Chondrocyte (in vitro differentiated cells): ENCODE measurements around the gene RELA. TPM values are rescaled to one million over a fixed set of nuclear protein-coding genes. Genes with fewer than 3 reads are reported as not detected.
A peak's percentile ranks its signal among the peaks of the same experiment; 100 is the strongest.
"Not testable (repeated sequence)": the region's sequence is repeated elsewhere in the genome, so short reads cannot be mapped to it uniquely, and the experiment has no call there.

Source experiments
- DNase-seq: peaks from one replicate; pipeline ENCODE4 v3.0.0; 2021; ENCODE audit warnings: mixed read lengths, low spot score
- H3K27ac Mint-ChIP-seq: one replicate; pipeline ENCODE4 v1.8.0; 2021; ENCODE audit warnings: mild to moderate bottlenecking, moderate library complexity, mixed read lengths; ENCODE audit not compliant: unreplicated experiment
- H3K27me3 Mint-ChIP-seq: 2 replicates; pipeline ENCODE4 v1.8.0; 2021; ENCODE audit warnings: low read depth, mixed read lengths
- H3K36me3 Mint-ChIP-seq: 2 replicates; pipeline ENCODE4 v1.8.0; 2021; ENCODE audit warnings: low read depth, mixed read lengths
- H3K4me1 Mint-ChIP-seq: 2 replicates; pipeline ENCODE4 v1.8.0; 2021; ENCODE audit warnings: low read depth, mild to moderate bottlenecking, mixed read lengths
- H3K4me3 Mint-ChIP-seq: one replicate; pipeline ENCODE4 v1.8.0; 2021; ENCODE audit warnings: mild to moderate bottlenecking, moderate library complexity, mixed read lengths; ENCODE audit not compliant: unreplicated experiment
- H3K9me3 Mint-ChIP-seq: 2 replicates; pipeline ENCODE4 v1.8.0; 2021; ENCODE audit warnings: low read depth, mixed read lengths
- CTCF ChIP-seq: fragments of 200-600 bp; sonication (generic); IDR thresholded peaks from 2 replicates; pipeline ENCODE4 v1.5.0; 2021; ENCODE audit warnings: antibody characterized with exemption, mild to moderate bottlenecking, moderate library complexity
- long read RNA-seq: library from polyadenylated mRNA; stranded (forward); transcript quantifications from one replicate; pipeline ENCODE4 v2.0.0, GENCODE V29; 2021
- total RNA-seq: library from RNA; stranded (reverse); gene quantifications from 3 replicates; pipeline ENCODE4 v1.2.1, GENCODE V29; 2021

RELA gene
- 65.3 to 73.6 TPM (median 72.7 TPM) in 3 replicates for total RNA-seq
- long read RNA-seq, transcript RELA-202 (11 exons, 2,700 nt) = major isoform, 63 of 94 reads
- long read RNA-seq, partial matches to known transcripts = 16 of 94 reads
- long read RNA-seq, other reads (novel, unspliced or antisense) = 12 of 94 reads

GRCh38 chr11:65662799-65663638, at the start of gene RELA:
RELA (minus strand) TSS chr11:65662916; CDS start chr11:65662832, 84 bp downstream.
- peak within 1 kb of the TSS; percentile 82 for H3K4me3 Mint-ChIP-seq
- DNase-seq = peak; percentile 97

GRCh38 chr11:65711785-65712632, 49.3 kb upstream of the RELA start, which contains the start of gene KAT5:
KAT5 (plus strand) TSS chr11:65712252; CDS start chr11:65712268, 16 bp downstream.
- Mint-ChIP-seq H3K27ac (peak within 1 kb of the TSS; percentile 100), H3K4me3 (peak within 1 kb of the TSS; percentile 94), H3K4me1 (peaks cover 30% of the 10 kb centered on the region), H3K9me3 (no peaks in the 10 kb centered on the region), H3K27me3 (no peaks in the 10 kb centered on the region), H3K36me3 (peaks cover 23% of the 10 kb centered on the region)
- peak; percentile 99 for DNase-seq
- TF ChIP-seq CTCF = peak; percentile 93

More at GRCh38 chr11:65662799-65663638, at the start of gene RELA:
- H3K27me3 Mint-ChIP-seq = no peaks in the 10 kb centered on the region
- H3K9me3 Mint-ChIP-seq = no peaks in the 10 kb centered on the region
- peaks cover 18% of the 10 kb centered on the region for H3K36me3 Mint-ChIP-seq
- H3K27ac Mint-ChIP-seq = peak within 1 kb of the TSS; percentile 97
- peaks cover 17% of the 10 kb centered on the region for H3K4me1 Mint-ChIP-seq
- TF ChIP-seq CTCF = no peak

- H3K36me3 Mint-ChIP-seq = peaks cover 15% of the 10 kb centered on the region
- peaks cover 30% of the 10 kb centered on the region for H3K4me1 Mint-ChIP-seq
- H3K9me3 Mint-ChIP-seq = no peaks in the 10 kb centered on the region
- H3K27ac Mint-ChIP-seq = no peak overlapping the region
- no peaks in the 10 kb centered on the region for H3K27me3 Mint-ChIP-seq
- no peak for DNase-seq
- H3K4me3 Mint-ChIP-seq = no peak overlapping the region
- no peak for TF ChIP-seq CTCF
Observed at GRCh38 chr11:65710421-65710820, 47.7 kb upstream of the RELA start.

GRCh38 chr11:65709661-65710060, 46.9 kb upstream of the RELA start:
- H3K9me3 Mint-ChIP-seq = no peaks in the 10 kb centered on the region
- H3K4me3 Mint-ChIP-seq = no peak overlapping the region
- no peak overlapping the region for H3K27ac Mint-ChIP-seq
- peaks cover 27% of the 10 kb centered on the region for H3K4me1 Mint-ChIP-seq
- no peak for DNase-seq
- peaks cover 9% of the 10 kb centered on the region for H3K36me3 Mint-ChIP-seq
- no peak for TF ChIP-seq CTCF
- peaks cover 2% of the 10 kb centered on the region for H3K27me3 Mint-ChIP-seq

- Mint-ChIP-seq H3K36me3 (peaks cover under 1% of the 10 kb centered on the region), H3K27me3 (peaks cover 4% of the 10 kb centered on the region), H3K4me3 (no peak overlapping the region), H3K4me1 (peaks cover 18% of the 10 kb centered on the region), H3K27ac (no peak overlapping the region), H3K9me3 (no peaks in the 10 kb centered on the region)
- no peak for TF ChIP-seq CTCF
- DNase-seq = no peak
Observed at GRCh38 chr11:65708451-65708850, 45.7 kb upstream of the RELA start.

- not testable (repeated sequence) for H3K36me3 Mint-ChIP-seq, H3K4me1 Mint-ChIP-seq, H3K4me3 Mint-ChIP-seq, DNase-seq, H3K27ac Mint-ChIP-seq, H3K9me3 Mint-ChIP-seq
- H3K27me3 Mint-ChIP-seq = peaks cover 11% of the 10 kb centered on the region
Observed at GRCh38 chr11:65707002-65707401, 44.3 kb upstream of the RELA start.
